ENCODE data around the gene LSM7.

DNA sequence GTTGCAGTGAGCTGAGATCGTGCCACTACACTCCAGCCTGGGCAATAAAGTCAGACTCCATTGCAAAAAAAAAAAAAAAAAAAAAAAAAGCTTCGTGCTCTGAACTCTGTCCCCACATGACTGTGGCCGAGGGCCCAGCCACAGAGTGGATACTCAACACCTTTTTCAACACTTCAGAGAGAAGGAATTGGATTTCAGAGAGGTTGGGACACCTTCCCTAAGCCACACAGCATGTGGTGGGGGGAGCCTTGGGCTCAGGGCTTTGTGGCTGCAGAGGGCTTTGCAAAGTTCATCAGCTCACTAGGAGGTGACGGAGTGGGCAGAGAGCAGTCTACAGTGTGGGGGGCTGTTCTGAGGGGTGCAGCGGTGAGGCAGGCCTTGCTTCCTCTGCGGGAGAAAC is 9.5 kb downstream of the LSM7 start:
- TF ChIP-seq, protein P1, sequence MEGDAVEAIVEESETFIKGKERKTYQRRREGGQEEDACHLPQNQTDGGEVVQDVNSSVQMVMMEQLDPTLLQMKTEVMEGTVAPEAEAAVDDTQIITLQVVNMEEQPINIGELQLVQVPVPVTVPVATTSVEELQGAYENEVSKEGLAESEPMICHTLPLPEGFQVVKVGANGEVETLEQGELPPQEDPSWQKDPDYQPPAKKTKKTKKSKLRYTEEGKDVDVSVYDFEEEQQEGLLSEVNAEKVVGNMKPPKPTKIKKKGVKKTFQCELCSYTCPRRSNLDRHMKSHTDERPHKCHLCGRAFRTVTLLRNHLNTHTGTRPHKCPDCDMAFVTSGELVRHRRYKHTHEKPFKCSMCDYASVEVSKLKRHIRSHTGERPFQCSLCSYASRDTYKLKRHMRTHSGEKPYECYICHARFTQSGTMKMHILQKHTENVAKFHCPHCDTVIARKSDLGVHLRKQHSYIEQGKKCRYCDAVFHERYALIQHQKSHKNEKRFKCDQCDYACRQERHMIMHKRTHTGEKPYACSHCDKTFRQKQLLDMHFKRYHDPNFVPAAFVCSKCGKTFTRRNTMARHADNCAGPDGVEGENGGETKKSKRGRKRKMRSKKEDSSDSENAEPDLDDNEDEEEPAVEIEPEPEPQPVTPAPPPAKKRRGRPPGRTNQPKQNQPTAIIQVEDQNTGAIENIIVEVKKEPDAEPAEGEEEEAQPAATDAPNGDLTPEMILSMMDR (IDR thresholded peaks at IDR 0.05) = no peak
- TF ChIP-seq POLR2A (IDR thresholded peaks at IDR 0.05) = no peak
